Vagina (tissue), 2 donors: ENCODE measurements around the gene YLPM1.

ENCODE experiments used
- POLR2A ChIP-seq, 2 donors: fragments of 450-650 bp; IDR thresholded peaks; one replicate each; pipeline ENCODE4 v1.6.1; 2017; ENCODE audit warnings: antibody characterized with exemption in 2 of 2, mild to moderate bottlenecking in 2 of 2, moderate library complexity in 2 of 2
- POLR2AphosphoS5 ChIP-seq, 2 donors: sonication (generic); formaldehyde crosslinking; IDR thresholded peaks; one replicate each; pipeline ENCODE4 v1.9.0; 2017; ENCODE audit warnings: antibody characterized with exemption in 2 of 2, mild to moderate bottlenecking in 2 of 2, low read depth in 1 of 2; ENCODE audit not compliant: insufficient read depth in 1 of 2
- TF ChIP-seq, protein P1 (sequence below), 3 experiments: fragments of 450-650 bp in 2 of 3; fragments of 200-600 bp in 1 of 3; sonication (generic) in 1 of 3; IDR thresholded peaks; one replicate each; pipeline ENCODE4 v1.5.1; 2017 to 2019; ENCODE audit warnings: antibody characterized with exemption in 3 of 3, mild to moderate bottlenecking in 2 of 3, moderate library complexity in 2 of 3

DNA sequence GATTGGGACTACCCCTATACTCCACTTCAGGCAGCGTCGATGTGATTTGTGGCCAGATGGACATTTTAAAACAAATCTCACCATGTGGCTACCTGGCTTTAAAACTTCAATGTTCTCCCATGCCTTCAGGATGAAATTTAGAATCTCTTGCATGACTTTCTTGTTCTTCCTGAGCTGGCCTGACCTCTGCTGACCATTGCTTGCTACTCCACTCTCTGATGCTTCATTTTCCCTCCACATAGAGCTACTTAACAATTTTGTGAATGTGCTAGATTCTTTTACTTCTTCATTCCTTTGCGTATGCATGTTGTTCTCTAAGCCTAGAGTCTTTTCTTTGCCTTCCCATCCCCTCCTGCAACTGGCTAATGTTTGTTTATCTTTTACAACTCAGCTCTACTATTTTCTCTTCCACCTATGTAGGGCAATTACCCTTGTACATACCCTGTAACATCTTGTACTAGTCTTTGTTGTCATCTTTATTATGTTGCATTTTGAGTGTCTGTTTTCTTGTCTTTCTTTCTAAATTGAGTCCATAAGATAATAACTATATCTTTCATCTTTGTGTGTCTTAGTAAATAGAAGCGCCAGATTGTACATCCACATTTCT lies 41.2 kb downstream of the YLPM1 start:
- TF ChIP-seq, protein P1, sequence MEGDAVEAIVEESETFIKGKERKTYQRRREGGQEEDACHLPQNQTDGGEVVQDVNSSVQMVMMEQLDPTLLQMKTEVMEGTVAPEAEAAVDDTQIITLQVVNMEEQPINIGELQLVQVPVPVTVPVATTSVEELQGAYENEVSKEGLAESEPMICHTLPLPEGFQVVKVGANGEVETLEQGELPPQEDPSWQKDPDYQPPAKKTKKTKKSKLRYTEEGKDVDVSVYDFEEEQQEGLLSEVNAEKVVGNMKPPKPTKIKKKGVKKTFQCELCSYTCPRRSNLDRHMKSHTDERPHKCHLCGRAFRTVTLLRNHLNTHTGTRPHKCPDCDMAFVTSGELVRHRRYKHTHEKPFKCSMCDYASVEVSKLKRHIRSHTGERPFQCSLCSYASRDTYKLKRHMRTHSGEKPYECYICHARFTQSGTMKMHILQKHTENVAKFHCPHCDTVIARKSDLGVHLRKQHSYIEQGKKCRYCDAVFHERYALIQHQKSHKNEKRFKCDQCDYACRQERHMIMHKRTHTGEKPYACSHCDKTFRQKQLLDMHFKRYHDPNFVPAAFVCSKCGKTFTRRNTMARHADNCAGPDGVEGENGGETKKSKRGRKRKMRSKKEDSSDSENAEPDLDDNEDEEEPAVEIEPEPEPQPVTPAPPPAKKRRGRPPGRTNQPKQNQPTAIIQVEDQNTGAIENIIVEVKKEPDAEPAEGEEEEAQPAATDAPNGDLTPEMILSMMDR (IDR thresholded peaks at IDR 0.05), result peak in 1 of 3 experiments; percentile 28
- TF ChIP-seq POLR2AphosphoS5 (IDR thresholded peaks at IDR 0.05; ENCODE audit: insufficient read depth in 1 of 2, low read depth in 1 of 2) (no peak), POLR2A (IDR thresholded peaks at IDR 0.05) (no peak)
